Astrocyte (in vitro differentiated cells and primary cell): ENCODE data around the gene TNFRSF1B. TPM values are rescaled to one million over a fixed set of nuclear protein-coding genes. Genes with fewer than 3 reads are reported as not detected.

Source experiments
- DNase-seq: peaks from one replicate; pipeline ENCODE4 v3.0.0-alpha.2; 2010; ENCODE audit warnings: low read depth
- FAIRE-seq: peaks from 2 replicates; lab custom pipeline; 2011; peaks lifted over from hg19 to GRCh38; lab: Jason Lieb, UNC
- H2AFZ ChIP-seq: 2 replicates; pipeline ENCODE4 v1.6.0; 2012; ENCODE audit warnings: low read depth, low read length, inconsistent platforms
- H3K27ac ChIP-seq: 2 replicates; pipeline ENCODE4 v1.5.1; 2011; ENCODE audit warnings: low read depth, low read length, inconsistent platforms
- H3K27me3 ChIP-seq: 2 replicates; pipeline ENCODE4 v1.6.0; 2011; ENCODE audit warnings: low read length, inconsistent platforms; ENCODE audit not compliant: insufficient read depth
- H3K36me3 ChIP-seq: 2 replicates; pipeline ENCODE4 v1.5.1; 2011; ENCODE audit warnings: low read length, inconsistent platforms; ENCODE audit not compliant: insufficient read depth
- H3K4me1 ChIP-seq: 2 replicates; pipeline ENCODE4 v1.5.1; 2011; ENCODE audit warnings: low read length, inconsistent platforms; ENCODE audit not compliant: insufficient read depth
- H3K4me2 ChIP-seq: 2 replicates; pipeline ENCODE4 v1.6.0; 2012; ENCODE audit warnings: low read length, inconsistent platforms
- H3K4me3 ChIP-seq: 2 replicates; pipeline ENCODE4 v1.5.1; 2011; ENCODE audit warnings: low read depth, mild to moderate bottlenecking, low read length, inconsistent platforms; ENCODE audit not compliant: insufficient read depth
- H3K79me2 ChIP-seq: 2 replicates; pipeline ENCODE4 v1.6.0; 2012; ENCODE audit warnings: mild to moderate bottlenecking, low read length, inconsistent platforms; ENCODE audit not compliant: insufficient read depth
- H3K9ac ChIP-seq: 2 replicates; pipeline ENCODE4 v1.6.0; 2012; ENCODE audit warnings: mild to moderate bottlenecking, low read length, inconsistent platforms
- H3K9me3 ChIP-seq: 2 replicates; pipeline ENCODE4 v1.5.1; 2012; ENCODE audit warnings: low read depth, mild to moderate bottlenecking, low read length, inconsistent platforms; ENCODE audit not compliant: insufficient read depth
- H4K20me1 ChIP-seq: 2 replicates; pipeline ENCODE4 v1.6.0; 2012; ENCODE audit warnings: low read length, inconsistent platforms; ENCODE audit not compliant: insufficient read depth
- H3K27ac Mint-ChIP-seq: one replicate; pipeline ENCODE4 v1.8.0; 2021; ENCODE audit warnings: mild to moderate bottlenecking, mixed read lengths; ENCODE audit not compliant: unreplicated experiment
- H3K27me3 Mint-ChIP-seq: one replicate; pipeline ENCODE4 v1.8.0; 2021; ENCODE audit warnings: low read depth, mixed read lengths; ENCODE audit not compliant: unreplicated experiment
- H3K36me3 Mint-ChIP-seq: one replicate; pipeline ENCODE4 v1.8.0; 2021; ENCODE audit warnings: low read depth, mixed read lengths; ENCODE audit not compliant: unreplicated experiment
- H3K4me1 Mint-ChIP-seq: one replicate; pipeline ENCODE4 v1.8.0; 2021; ENCODE audit warnings: low read depth, mixed read lengths; ENCODE audit not compliant: unreplicated experiment
- H3K4me3 Mint-ChIP-seq: one replicate; pipeline ENCODE4 v1.8.0; 2021; ENCODE audit warnings: mild to moderate bottlenecking, moderate library complexity, mixed read lengths; ENCODE audit not compliant: unreplicated experiment
- H3K9me3 Mint-ChIP-seq: one replicate; pipeline ENCODE4 v1.8.0; 2021; ENCODE audit warnings: mild to moderate bottlenecking, mixed read lengths; ENCODE audit not compliant: unreplicated experiment
- EZH2 ChIP-seq: IDR thresholded peaks from 2 replicates; pipeline ENCODE4 v1.6.1; 2012; ENCODE audit warnings: mild to moderate bottlenecking, low read length, inconsistent platforms; ENCODE audit not compliant: insufficient read depth
- total RNA-seq: library from RNA; stranded (reverse); gene quantifications from 2 replicates; pipeline ENCODE4 v1.2.1, GENCODE V29; 2021
- TF ChIP-seq, protein P1 (sequence below): IDR thresholded peaks from 2 replicates; pipeline ENCODE4 v1.5.1; 2011; ENCODE audit warnings: low read depth, mild to moderate bottlenecking, inconsistent platforms, low read length, moderate library complexity; ENCODE audit not compliant: insufficient read depth

TNFRSF1B gene
- total RNA-seq, 1 donor from 2014 or later: 0.09 TPM

DNA sequence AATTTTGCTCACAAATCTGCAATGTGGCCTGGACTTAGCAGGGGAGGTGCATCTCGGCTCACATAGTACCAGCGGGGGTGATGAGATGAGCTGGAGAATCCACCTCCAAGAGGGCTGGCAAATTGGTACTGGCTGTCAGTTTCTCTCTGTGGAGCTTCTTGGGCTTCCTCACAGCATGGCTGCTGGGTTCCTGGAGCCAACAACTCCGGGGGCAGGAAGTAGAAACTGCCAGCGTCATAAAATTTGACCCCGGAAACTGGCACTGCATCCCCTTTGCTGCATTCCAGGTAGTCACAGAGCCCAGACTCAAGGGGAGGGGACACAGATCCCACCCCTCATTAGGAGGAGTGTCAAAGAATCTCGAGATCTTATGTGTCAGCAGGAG is 17.0 kb upstream of the TNFRSF1B start:
- Histone ChIP-seq H2AFZ (no peak overlapping the region), H3K27me3 (no peaks in the 10 kb centered on the region), H3K27ac (no peak overlapping the region), H3K4me2 (no peak overlapping the region), H3K36me3 (no peaks in the 10 kb centered on the region), H3K9ac (no peak overlapping the region), H3K4me1 (peaks cover 13% of the 10 kb centered on the region), H3K4me3 (no peak overlapping the region), H3K79me2 (no peaks in the 10 kb centered on the region), H4K20me1 (no peaks in the 10 kb centered on the region), H3K9me3 (no peaks in the 10 kb centered on the region)
- peaks cover 15% of the 10 kb centered on the region for H3K4me1 Mint-ChIP-seq
- no peak for FAIRE-seq
- no peak for DNase-seq
- no peak overlapping the region for H3K4me3 Mint-ChIP-seq
- H3K9me3 Mint-ChIP-seq: peaks cover 6% of the 10 kb centered on the region
- peaks cover 35% of the 10 kb centered on the region for H3K27me3 Mint-ChIP-seq
- TF ChIP-seq, protein P1, sequence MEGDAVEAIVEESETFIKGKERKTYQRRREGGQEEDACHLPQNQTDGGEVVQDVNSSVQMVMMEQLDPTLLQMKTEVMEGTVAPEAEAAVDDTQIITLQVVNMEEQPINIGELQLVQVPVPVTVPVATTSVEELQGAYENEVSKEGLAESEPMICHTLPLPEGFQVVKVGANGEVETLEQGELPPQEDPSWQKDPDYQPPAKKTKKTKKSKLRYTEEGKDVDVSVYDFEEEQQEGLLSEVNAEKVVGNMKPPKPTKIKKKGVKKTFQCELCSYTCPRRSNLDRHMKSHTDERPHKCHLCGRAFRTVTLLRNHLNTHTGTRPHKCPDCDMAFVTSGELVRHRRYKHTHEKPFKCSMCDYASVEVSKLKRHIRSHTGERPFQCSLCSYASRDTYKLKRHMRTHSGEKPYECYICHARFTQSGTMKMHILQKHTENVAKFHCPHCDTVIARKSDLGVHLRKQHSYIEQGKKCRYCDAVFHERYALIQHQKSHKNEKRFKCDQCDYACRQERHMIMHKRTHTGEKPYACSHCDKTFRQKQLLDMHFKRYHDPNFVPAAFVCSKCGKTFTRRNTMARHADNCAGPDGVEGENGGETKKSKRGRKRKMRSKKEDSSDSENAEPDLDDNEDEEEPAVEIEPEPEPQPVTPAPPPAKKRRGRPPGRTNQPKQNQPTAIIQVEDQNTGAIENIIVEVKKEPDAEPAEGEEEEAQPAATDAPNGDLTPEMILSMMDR: no peak
- TF ChIP-seq EZH2: no peak
- peaks cover 4% of the 10 kb centered on the region for H3K36me3 Mint-ChIP-seq
- no peak overlapping the region for H3K27ac Mint-ChIP-seq

DNA sequence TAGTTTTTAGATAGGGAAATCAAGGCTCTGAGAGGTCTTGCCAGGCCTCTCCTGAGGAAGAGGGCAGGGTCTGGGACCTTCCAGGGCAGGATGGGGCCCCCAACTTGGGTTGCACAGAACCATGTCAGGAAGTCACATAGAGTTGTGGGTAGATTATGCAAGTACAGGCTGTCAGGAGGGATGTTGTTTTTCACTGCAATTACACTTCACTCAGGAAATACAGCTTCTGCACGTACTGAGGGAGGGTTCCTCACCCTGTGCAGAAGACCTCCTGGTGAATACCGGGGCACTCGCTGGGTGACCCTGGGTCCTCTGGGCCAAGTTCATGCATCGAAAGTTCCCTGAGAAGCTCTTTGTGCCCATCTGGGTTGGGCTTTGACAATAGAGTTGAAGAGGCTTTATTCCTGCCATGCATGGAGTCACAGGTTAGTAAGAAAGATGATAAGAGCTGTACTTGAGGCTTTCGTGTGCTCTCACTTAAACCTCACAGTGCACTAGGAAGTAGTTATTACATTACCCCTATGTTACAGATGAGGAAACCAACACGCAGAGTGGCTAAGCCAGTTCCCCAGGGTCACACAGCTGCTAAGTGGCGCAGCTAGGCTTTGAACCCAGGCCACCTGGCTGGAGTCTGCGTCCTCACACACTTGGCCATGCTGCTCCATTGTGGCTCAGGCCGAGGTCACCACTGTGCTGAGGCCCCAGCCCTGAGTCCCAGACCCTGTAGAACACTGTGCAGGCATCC is 16.2 kb upstream of the TNFRSF1B start:
- Histone ChIP-seq H3K27ac (no peak overlapping the region), H2AFZ (no peak overlapping the region), H3K27me3 (no peaks in the 10 kb centered on the region), H3K36me3 (no peaks in the 10 kb centered on the region), H3K79me2 (no peaks in the 10 kb centered on the region), H3K9me3 (no peaks in the 10 kb centered on the region), H3K9ac (no peak overlapping the region), H3K4me2 (no peak overlapping the region), H3K4me1 (peaks cover 13% of the 10 kb centered on the region), H4K20me1 (no peaks in the 10 kb centered on the region), H3K4me3 (no peak overlapping the region)
- peaks cover 4% of the 10 kb centered on the region for H3K36me3 Mint-ChIP-seq
- no peak overlapping the region for H3K27ac Mint-ChIP-seq
- H3K4me3 Mint-ChIP-seq: no peak overlapping the region
- no peak for TF ChIP-seq EZH2
- TF ChIP-seq, protein P1: no peak
- DNase-seq: no peak
- H3K27me3 Mint-ChIP-seq: peaks cover 36% of the 10 kb centered on the region
- H3K4me1 Mint-ChIP-seq: peaks cover 15% of the 10 kb centered on the region
- no peak for FAIRE-seq
- peaks cover 8% of the 10 kb centered on the region for H3K9me3 Mint-ChIP-seq

DNA sequence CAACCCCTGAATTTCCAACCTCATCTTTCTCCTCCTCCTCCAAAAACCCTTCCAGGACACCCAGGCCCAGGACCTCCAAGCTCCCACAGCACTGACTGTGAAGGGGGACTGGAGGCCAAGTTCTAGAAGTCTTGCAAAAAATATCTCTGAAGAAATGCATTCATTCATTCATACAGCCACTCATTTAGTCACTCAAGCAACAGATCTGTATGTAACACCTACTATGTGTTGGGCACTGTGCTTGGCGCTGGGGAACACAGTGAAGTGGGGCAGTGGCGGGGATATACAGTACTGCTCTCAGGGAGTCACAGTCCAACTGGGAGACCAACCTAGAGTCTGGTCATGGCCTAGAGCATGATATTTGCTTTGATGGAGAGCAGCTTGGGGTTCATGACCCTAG is 15.3 kb upstream of the TNFRSF1B start:
- Histone ChIP-seq H4K20me1 (no peaks in the 10 kb centered on the region), H3K9ac (no peak overlapping the region), H3K9me3 (no peaks in the 10 kb centered on the region), H3K27ac (no peak overlapping the region), H3K79me2 (no peaks in the 10 kb centered on the region), H3K36me3 (no peaks in the 10 kb centered on the region), H3K4me3 (no peak overlapping the region), H3K4me1 (peaks cover 13% of the 10 kb centered on the region), H2AFZ (no peak overlapping the region), H3K27me3 (no peaks in the 10 kb centered on the region), H3K4me2 (no peak overlapping the region)
- Mint-ChIP-seq H3K27me3 (peaks cover 34% of the 10 kb centered on the region), H3K27ac (no peak overlapping the region), H3K4me3 (no peak overlapping the region), H3K36me3 (peaks cover 4% of the 10 kb centered on the region), H3K9me3 (peaks cover 8% of the 10 kb centered on the region), H3K4me1 (peaks cover 15% of the 10 kb centered on the region)
- no peak for DNase-seq
- TF ChIP-seq, protein P1: no peak
- TF ChIP-seq EZH2: no peak
- FAIRE-seq: no peak
